ENCODE measurements around the gene NRDE2. TPM values are rescaled to one million over a fixed set of nuclear protein-coding genes. Genes with fewer than 3 reads are reported as not detected.

The NRDE2 gene, protein sequence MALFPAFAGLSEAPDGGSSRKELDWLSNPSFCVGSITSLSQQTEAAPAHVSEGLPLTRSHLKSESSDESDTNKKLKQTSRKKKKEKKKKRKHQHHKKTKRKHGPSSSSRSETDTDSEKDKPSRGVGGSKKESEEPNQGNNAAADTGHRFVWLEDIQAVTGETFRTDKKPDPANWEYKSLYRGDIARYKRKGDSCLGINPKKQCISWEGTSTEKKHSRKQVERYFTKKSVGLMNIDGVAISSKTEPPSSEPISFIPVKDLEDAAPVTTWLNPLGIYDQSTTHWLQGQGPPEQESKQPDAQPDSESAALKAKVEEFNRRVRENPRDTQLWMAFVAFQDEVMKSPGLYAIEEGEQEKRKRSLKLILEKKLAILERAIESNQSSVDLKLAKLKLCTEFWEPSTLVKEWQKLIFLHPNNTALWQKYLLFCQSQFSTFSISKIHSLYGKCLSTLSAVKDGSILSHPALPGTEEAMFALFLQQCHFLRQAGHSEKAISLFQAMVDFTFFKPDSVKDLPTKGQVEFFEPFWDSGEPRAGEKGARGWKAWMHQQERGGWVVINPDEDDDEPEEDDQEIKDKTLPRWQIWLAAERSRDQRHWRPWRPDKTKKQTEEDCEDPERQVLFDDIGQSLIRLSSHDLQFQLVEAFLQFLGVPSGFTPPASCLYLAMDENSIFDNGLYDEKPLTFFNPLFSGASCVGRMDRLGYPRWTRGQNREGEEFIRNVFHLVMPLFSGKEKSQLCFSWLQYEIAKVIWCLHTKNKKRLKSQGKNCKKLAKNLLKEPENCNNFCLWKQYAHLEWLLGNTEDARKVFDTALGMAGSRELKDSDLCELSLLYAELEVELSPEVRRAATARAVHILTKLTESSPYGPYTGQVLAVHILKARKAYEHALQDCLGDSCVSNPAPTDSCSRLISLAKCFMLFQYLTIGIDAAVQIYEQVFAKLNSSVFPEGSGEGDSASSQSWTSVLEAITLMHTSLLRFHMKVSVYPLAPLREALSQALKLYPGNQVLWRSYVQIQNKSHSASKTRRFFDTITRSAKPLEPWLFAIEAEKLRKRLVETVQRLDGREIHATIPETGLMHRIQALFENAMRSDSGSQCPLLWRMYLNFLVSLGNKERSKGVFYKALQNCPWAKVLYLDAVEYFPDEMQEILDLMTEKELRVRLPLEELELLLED
- total RNA-seq = 20.1 TPM

DNA sequence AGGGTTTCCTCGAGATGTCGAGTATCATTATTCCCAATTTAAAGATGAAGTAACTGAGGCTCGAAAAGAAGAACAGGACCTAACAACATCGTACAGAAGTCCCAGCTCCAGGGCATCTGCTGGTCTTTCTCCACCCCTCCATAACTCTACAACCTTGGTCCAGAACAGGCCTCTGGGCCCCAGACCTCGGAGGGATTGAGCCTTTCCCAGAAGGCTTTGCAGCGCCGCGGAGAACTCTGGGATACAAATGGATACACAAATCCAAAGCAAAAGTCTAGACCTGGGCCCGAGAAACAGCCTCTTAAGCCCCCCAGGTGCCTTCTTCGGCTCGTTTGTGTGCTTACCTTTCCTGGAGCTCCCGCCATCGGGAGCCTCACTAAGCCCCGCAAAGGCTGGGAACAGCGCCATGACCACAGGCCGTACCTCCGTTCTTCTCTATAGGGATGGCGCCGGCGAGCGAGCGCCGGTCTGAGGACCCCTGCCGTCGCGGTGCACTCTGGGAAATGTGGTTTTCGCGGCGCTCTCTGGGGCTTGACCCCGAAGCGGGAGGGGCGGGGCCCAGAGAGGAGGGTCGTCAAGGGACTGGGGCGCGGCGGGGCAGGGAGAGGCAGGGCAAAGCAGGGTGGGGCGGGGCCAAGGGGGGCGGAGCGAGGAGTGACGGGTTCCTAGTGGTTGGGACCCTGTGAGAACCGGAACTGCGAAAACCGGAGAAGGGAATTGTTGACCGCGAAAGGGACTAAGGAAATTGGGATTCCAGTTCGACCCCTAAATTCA lies at the start of gene NRDE2:
TSS of gene NRDE2 (minus strand) at position 445 of the 774 bp plus-strand sequence. CDS start at position 408, 37 bp downstream.
- peak; percentile 96 for DNase-seq

DNA sequence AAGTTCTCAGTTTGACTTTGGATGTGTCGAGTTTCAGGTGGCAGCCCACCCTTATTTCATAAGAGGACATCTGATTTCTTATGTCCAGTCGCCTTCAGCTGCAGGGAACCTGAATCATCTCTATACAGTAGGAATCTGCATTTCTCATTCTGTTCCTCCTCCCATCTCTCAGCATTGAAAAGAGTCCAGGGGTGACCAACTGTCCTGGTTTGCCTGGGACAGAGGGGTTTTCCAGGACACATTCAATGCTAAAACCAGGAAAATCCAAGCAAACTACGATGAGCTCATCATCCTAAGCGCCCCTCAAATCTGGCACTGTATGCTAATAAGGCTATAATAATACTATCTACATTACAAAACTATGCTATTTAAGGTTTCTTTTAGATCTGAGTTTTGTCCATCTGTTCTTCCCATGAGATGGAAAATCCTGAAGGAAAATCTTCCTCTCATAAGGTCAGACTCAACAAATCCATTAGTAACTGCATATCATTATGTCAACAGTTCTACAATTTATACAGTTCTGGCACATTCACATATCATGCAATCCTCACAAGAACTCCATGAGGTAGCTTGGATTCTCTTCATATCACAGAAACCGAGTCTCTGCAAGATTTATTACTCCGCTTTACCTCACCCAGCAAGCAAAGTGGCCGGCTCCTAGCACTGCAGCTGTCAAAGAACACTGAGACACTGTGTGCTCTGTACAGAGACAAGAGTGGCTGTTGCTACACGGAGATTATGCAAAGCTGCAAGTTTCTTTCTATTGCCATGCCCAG lies 49.5 kb upstream of the NRDE2 start:
- peak; percentile 64 for DNase-seq

- DNase-seq = no peak
Observed at GRCh38 chr14:90379106-90379505, 47.4 kb upstream of the NRDE2 start.

- DNase-seq = no peak
Observed at GRCh38 chr14:90378249-90378648, 46.5 kb upstream of the NRDE2 start.

DNA sequence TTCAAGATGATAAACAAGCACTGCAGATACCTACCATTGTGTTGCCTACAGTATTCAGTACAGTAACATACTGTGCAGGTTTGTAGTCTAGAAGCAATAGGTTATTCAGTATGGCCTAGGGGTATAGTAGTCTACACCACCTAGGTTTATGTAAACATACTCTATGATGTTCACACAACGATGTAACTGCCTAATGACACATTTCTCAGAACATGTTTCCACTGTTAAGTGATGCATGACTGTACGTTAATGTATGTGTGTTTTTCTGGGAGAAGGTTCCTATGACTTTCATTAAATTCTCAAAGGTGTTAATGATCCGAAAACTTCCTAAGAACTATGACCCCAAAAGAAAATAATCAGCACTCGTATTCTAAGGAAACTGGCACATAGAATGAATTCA lies 44.2 kb upstream of the NRDE2 start:
- DNase-seq = no peak

DNA sequence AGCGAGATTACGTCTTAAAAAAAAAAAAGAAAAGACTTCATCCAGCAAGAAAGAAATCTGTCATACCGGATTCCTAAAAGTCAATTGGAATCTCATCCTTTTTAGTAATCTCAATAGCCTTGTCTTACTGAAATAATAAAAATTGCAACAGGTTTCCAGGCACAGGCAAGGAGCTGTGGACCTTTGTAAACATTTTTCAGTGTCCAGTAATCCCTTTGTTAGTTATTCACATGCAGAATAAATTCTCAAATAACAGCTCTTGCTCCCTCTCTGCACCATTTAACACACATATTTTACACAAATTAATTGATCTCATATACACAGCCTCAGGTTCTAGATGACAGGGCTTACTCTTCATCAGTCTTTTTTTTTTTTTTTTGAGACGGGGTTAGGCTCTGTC lies 43.1 kb upstream of the NRDE2 start:
- DNase-seq = no peak

DNA sequence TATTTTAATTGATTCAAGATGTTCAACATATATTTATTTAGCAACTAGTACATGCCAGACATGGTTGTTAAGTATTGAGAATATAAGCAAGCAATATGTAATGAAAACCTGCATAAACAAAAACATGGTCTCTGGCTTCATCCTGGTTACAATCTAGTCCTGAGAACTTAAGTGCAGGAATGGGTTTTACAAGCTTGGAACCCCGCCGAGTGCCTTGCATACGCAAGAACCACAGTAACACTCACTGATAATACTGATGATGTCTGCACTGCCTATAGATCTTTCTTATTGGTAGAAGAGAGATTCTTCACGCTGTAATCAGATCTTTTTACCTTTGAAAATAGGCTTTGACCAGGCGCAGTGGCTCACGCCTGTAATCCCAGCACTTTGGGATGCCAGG lies 42.1 kb upstream of the NRDE2 start:
- DNase-seq = no peak

DNA sequence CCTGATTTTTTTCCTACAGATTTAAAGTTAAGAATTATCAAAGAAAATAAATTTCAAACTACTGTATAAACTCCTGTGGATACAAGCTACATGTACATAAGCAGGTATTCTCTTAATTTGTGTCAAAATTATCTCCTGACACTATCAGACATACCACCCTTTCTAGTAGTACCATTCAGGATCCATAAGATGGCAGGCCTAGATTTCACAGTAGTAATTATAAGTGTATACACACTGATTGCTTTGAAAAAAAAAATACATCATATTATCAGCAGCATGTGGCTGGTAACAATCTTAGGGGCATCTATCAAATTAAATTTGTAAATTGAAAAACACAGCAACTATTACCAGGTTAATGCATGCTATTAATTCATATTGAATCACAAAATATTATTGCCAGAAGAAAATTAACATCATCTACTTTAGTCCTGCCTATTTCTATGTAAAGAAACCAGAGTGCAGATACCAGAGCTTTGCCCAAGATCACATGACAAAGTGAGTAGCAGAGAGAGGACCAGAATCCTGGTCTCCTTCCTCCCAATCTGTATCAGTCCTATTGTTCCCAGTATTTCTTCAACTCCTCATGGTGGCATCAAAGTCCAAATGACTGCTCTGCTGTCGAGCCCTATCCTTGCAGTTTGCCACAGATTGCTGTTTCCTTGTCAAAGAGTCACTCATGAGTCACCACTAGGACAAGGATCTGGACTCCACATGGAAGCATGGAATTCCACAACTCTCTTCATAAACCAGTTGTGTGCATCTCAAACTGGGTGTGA lies 37.4 kb upstream of the NRDE2 start:
- DNase-seq = no peak

DNA sequence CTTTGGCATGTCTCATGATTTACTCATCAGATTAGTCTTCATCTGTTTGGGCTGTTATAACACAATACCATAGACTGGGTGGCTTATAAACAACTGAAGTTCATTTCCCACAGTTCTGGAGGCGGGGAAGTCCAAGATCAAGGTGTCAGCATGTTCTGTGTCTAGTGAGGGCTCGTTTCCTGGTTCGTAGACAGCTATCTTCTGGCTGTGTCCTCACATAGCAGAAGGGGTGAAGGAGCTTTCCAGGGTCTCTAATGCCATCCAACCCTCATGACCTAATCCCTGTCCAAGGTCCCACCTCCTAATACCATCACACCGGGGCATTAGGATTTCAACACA lies 30.8 kb upstream of the NRDE2 start:
- DNase-seq = no peak

DNA sequence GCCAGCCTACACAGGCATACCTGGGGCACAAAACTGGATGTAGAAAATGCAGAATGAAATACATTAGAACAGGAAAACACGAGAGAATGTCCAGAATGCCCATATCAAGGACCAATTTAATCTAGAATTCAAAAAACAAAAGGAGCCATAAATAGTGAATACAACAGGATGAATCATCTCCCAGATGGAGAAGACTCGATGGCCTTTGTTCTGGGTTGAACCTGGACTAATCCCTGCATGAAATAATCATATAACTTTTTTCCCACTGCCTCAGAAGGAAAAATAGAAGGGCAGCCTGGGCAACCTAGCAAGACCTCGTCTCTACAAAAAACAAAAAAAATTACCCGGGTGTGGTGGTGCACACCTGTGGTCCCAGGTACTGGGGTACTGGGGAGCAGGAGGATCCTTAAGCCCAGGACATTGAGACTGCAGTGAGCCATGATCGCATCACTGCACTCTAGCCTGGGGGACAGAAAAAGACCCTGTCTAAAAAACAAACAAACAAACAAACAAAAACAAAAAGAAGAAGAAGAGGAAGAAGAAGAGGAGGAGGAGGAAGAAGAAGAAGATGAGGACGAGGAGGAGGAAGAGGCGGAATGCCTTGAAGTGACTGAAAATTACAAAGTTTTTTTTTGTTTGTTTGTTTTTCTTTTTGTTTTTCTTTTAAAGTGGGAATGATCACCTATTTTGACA lies 30.3 kb upstream of the NRDE2 start:
- no peak for DNase-seq

GRCh38 chr14:90358359-90358758 lies 26.6 kb upstream of the NRDE2 start:
- DNase-seq = no peak

GRCh38 chr14:90356925-90357324 lies 25.2 kb upstream of the NRDE2 start:
- no peak for DNase-seq

GRCh38 chr14:90355540-90356518 lies 24.1 kb upstream of the NRDE2 start:
- no peak for DNase-seq

GRCh38 chr14:90354551-90355298 lies 23.0 kb upstream of the NRDE2 start:
- no peak for DNase-seq

GRCh38 chr14:90349739-90350138 lies 18.0 kb upstream of the NRDE2 start:
- DNase-seq = no peak

DNA sequence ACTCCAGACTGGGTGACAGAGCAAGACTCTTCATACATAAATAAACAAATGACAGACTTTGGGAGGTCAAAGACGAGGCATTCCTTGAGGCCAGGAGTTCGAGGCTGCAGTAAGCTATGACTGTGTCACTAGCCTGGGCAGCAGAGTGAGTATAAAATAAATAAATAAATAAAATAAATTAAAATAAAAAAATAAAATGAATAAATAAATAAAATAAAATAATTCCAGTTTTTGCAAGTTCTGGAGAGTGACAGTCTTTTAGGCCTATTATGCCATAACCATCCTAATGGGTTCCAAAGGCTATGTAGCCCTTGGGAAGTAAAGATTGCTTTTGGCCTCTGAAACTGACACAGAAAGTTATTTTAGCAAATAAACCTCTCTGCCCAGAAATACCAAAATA lies 16.5 kb upstream of the NRDE2 start:
- DNase-seq = no peak

- no peak for DNase-seq
Observed at GRCh38 chr14:90345239-90345557, 13.5 kb upstream of the NRDE2 start.
